Kasumi-1 (cell line): ENCODE data around the gene DDC.

Source experiments
- DNase-seq, 2 experiments: peaks; one replicate each; lab custom pipeline; 2025; lab: John Stamatoyannopoulos, UW

Gene DDC

GRCh38 chr7:50564640-50565558, at the start of gene DDC:
Gene DDC, minus strand, starts transcription at chr7:50565405. Its CDS starts 21,320 bp downstream, at chr7:50544085.
- no peak for DNase-seq

- DNase-seq, result no peak
These were observed 48.3 kb upstream of the DDC start for GRCh38 chr7:50613473-50613872.

GRCh38 chr7:50612704-50613103, 47.5 kb upstream of the DDC start:
- no peak for DNase-seq

- peak; percentile 74 to 76 for DNase-seq
These were observed 45.5 kb upstream of the DDC start for GRCh38 chr7:50610521-50611277.

- no peak for DNase-seq
These were observed 43.1 kb upstream of the DDC start for GRCh38 chr7:50608196-50608906.

GRCh38 chr7:50607524-50608125, 42.4 kb upstream of the DDC start:
- no peak for DNase-seq

- no peak for DNase-seq
These were observed 39.9 kb upstream of the DDC start for GRCh38 chr7:50605059-50605458.

GRCh38 chr7:50603287-50603686, 38.1 kb upstream of the DDC start:
- DNase-seq, result no peak

GRCh38 chr7:50599385-50599784, 34.2 kb upstream of the DDC start:
- DNase-seq, result no peak

GRCh38 chr7:50598460-50599343, 33.5 kb upstream of the DDC start:
- no peak for DNase-seq

GRCh38 chr7:50596484-50596883, 31.3 kb upstream of the DDC start:
- no peak for DNase-seq

GRCh38 chr7:50595491-50596102, 30.4 kb upstream of the DDC start:
- DNase-seq, result peak; percentile 42 to 46

- DNase-seq, result no peak
These were observed 29.7 kb upstream of the DDC start for GRCh38 chr7:50594734-50595485.

GRCh38 chr7:50594136-50594535, 28.9 kb upstream of the DDC start:
- no peak for DNase-seq

- DNase-seq, result no peak
These were observed 27.7 kb upstream of the DDC start for GRCh38 chr7:50592940-50593339.

- no peak for DNase-seq
These were observed 26.6 kb upstream of the DDC start for GRCh38 chr7:50591480-50592438.

- no peak for DNase-seq
These were observed 25.9 kb upstream of the DDC start for GRCh38 chr7:50591098-50591479.

GRCh38 chr7:50590535-50590934, 25.3 kb upstream of the DDC start:
- no peak for DNase-seq

GRCh38 chr7:50589364-50589763, 24.2 kb upstream of the DDC start:
- no peak for DNase-seq
